DMS 273 (cell line): ENCODE results near the gene HOXB8.

Experiments
- DNase-seq: peaks from one replicate; lab custom pipeline; 2025; ENCODE audit not compliant: unreplicated experiment; lab: John Stamatoyannopoulos, UW

Gene HOXB8

DNA sequence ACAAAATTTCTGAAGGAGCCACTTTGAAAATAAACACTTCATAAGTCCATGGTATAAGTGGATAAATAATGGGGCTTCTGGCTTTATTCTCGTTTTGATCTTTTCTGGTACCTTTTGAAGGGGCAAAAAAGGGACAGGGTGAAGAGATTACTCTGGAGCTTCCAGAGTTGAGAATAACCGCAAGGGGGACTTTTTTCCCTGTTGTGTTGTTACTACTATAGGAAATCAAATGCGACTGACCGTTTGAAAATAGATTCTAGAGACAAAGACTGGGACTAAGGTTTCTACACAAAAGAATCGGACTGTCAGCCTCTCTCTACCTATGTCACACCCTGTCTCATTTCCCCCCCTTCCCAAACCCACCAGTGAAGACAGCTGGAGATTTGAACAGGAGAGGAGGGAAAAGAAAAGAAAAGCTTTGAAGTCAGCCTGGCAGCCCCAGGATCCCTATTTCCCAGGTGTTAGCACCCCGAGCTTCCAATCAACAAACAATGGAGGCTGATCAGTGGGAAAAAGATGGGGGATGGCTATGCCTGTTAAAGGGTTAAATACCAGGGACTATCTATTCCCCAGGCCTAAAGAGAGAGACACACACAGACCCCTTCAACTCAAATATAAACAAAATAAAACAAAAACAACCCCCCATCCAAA lies 45.3 kb downstream of the HOXB8 start:
- DNase-seq, result no peak

- no peak for DNase-seq
Measured at GRCh38 chr17:48569240-48569582, 45.9 kb downstream of the HOXB8 start.

DNA sequence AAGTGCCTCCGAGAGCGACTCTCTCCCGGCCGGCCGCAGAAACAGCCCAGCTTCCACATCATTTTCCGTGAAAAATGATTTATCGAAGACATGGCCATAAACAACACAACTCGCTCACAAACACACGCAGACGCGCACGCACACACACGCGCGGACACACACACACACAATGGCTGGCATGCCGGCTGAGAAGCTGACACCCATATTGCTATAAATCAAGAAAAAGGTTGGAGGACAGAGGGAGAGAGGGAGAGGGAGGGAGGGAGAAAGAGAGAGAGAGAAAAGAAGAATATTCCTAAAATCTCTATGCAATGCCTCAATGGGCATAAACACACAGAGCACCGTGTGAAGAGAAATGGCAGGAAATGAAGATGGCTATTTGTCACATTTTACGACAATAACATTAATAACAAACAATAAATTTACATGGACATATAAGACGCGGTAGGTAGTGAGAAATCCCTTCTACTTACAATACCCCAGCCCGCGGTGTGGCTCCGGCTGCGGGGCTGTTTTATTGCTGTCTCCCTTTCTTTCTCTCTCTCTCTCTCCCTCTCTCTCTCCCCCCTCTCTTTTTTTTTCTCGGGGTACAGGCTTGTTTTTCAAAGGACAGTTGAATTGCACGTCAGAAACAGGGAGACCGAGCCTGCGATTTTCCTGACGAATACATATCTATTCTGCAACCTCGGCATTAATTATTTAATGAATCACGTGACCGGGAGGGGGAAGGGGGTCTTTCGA lies 46.4 kb downstream of the HOXB8 start:
- no peak for DNase-seq

GRCh38 chr17:48567646-48568354 lies 47.3 kb downstream of the HOXB8 start:
- DNase-seq, result no peak

GRCh38 chr17:48567209-48567608 lies 47.9 kb downstream of the HOXB8 start:
- DNase-seq, result no peak

GRCh38 chr17:48566717-48567116 lies 48.4 kb downstream of the HOXB8 start:
- DNase-seq, result no peak

GRCh38 chr17:48565925-48566710 lies 49.0 kb downstream of the HOXB8 start:
- no peak for DNase-seq

- DNase-seq, result no peak
Measured at GRCh38 chr17:48565022-48565554, 50.0 kb downstream of the HOXB8 start.

DNA sequence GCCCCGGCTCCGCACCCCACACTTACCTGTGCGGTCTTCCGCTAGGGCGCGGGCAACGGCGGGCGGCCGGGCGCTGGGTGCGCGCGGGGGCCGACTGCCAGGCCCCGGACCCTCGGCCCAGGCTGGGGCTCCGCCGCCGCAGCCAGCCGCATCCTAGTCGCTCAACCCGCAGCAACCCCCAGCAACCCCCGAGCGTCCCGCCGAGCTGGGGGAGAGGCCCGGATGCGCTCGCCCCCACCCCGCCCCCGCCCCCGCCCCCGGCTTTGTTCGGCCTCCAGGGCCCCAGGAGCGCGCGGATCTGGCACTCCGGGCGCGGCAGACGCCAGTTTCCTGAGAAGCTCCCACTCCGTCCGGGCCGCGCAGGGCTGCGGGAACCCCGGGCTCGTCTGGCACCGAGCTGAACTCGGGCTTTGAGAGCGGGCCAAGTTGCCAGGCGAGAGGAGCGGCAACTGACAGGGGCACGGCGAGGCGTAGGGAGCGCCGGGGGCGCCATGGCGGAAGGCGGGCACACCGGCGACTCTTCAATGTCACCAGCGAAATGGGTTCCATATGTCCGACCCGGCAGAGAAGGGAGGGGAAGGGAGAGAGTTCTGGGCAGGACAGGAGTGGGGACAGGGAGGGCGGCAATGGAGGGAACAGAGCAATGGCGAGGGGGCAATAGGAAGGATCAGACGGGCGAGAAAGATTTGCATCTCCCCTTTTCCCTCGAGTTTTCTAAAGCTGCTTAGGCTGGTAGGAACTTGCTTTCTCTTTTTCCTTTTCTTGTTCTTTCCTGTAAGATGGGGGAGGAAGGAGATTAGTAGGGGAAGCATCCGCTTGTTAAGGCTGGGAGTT lies 50.7 kb downstream of the HOXB8 start:
- peak; percentile 25 for DNase-seq

GRCh38 chr17:48563867-48564187 lies 51.3 kb downstream of the HOXB8 start:
- DNase-seq, result no peak

DNA sequence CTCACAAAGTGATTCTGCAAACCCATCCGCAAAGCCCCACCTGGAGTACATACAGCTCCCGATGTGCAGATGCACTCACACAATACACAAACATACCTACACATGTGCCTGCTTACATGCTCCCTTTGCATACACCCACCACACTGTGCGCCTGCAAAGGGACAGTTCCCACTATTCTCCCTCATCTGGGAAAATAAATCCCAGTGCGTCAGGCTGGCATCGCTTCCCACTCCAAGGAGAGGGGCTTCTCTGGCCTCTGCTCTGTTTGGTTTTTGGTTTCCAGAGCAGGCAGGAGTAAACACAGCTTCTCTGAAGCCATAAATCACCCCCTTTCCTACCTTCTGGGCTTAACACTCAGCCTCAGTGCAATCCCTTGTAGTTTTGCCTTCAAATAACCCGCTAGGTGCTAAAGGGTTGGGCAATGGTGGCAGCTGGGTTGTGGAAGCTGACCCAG lies 51.7 kb downstream of the HOXB8 start:
- DNase-seq, result no peak

DNA sequence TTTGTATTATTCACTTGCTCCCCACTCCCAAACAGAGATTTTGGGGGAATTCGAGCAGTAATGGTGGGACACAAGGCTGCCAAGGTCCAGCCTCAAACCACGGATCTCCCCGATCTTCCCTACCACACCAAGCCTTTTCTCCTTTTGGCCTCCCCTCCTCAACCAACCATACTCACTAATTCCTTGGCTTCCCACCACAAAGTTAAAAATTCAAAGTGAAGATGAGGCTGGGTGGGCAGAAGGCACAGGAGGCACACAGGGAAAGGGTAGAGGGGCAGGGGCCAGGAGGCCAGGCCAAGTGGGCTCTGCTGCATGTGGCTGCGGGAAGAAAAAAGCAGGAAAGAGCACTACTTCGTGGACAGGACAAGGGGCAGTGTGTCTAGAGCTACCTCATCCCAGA lies 52.2 kb downstream of the HOXB8 start:
- no peak for DNase-seq
